GM19193 (cell line): ENCODE data around the gene KCTD14.

Source experiments
- POLR2A ChIP-seq: IDR thresholded peaks from 4 replicates; pipeline ENCODE4 v1.6.1; 2011; ENCODE audit not compliant: insufficient read depth, insufficient read length; ENCODE audit errors: extremely low read depth

KCTD14 gene

GRCh38 chr11:78037825-78038620 is 14.9 kb upstream of the KCTD14 start:
- no peak for TF ChIP-seq POLR2A

- TF ChIP-seq POLR2A, result no peak
Observed at GRCh38 chr11:78037056-78037455, 14.0 kb upstream of the KCTD14 start.

- TF ChIP-seq POLR2A, result no peak
Observed at GRCh38 chr11:78036313-78036712, 13.2 kb upstream of the KCTD14 start.

GRCh38 chr11:78034623-78035022 is 11.5 kb upstream of the KCTD14 start:
- TF ChIP-seq POLR2A, result no peak

- no peak for TF ChIP-seq POLR2A
Observed at GRCh38 chr11:78033040-78033439, 10.0 kb upstream of the KCTD14 start.

GRCh38 chr11:78032090-78032489 is 9.0 kb upstream of the KCTD14 start:
- TF ChIP-seq POLR2A, result no peak

GRCh38 chr11:78031629-78032028 is 8.6 kb upstream of the KCTD14 start:
- no peak for TF ChIP-seq POLR2A

- no peak for TF ChIP-seq POLR2A
Observed at GRCh38 chr11:78030429-78031325, 7.6 kb upstream of the KCTD14 start.

GRCh38 chr11:78027759-78028158 is 4.7 kb upstream of the KCTD14 start:
- TF ChIP-seq POLR2A, result no peak

GRCh38 chr11:78025378-78025777 is 2.3 kb upstream of the KCTD14 start:
- TF ChIP-seq POLR2A, result no peak

- TF ChIP-seq POLR2A, result no peak
Observed at GRCh38 chr11:78023426-78023825, 350 bp upstream of the KCTD14 start.

GRCh38 chr11:78021611-78022010 is 1.5 kb downstream of the KCTD14 start:
- no peak for TF ChIP-seq POLR2A

- TF ChIP-seq POLR2A, result no peak
Observed at GRCh38 chr11:78020246-78020645, 2.8 kb downstream of the KCTD14 start.

GRCh38 chr11:78019808-78020207 is 3.3 kb downstream of the KCTD14 start:
- TF ChIP-seq POLR2A, result no peak

GRCh38 chr11:78015878-78016277 is 7.2 kb downstream of the KCTD14 start:
- no peak for TF ChIP-seq POLR2A

- TF ChIP-seq POLR2A, result no peak
Observed at GRCh38 chr11:78011301-78011700, 11.8 kb downstream of the KCTD14 start.

GRCh38 chr11:78010755-78011154 is 12.3 kb downstream of the KCTD14 start:
- no peak for TF ChIP-seq POLR2A

- TF ChIP-seq POLR2A, result no peak
Observed at GRCh38 chr11:78010304-78010703, 12.8 kb downstream of the KCTD14 start.
